GM12892 (cell line): ENCODE results near the gene SERTM2. TPM values are rescaled to one million over a fixed set of nuclear protein-coding genes. Genes with fewer than 3 reads are reported as not detected.
A peak's percentile ranks its signal among the peaks of the same experiment; 100 is the strongest.

Source experiments
- DNase-seq: peaks from one replicate; pipeline ENCODE4 v3.0.0; 2011; ENCODE audit not compliant: insufficient read length
- FAIRE-seq: peaks from 2 replicates; lab custom pipeline; 2011; peaks lifted over from hg19 to GRCh38; lab: Jason Lieb, UNC
- POLR2A ChIP-seq: IDR thresholded peaks from 2 replicates; pipeline ENCODE4 v1.6.1; 2011; ENCODE audit warnings: low read depth, low read length, control low read depth
- POLR2AphosphoS5 ChIP-seq: IDR thresholded peaks from 2 replicates; pipeline ENCODE4 v1.6.1; 2011; ENCODE audit warnings: low read depth, low read length, control low read depth
- TAF1 ChIP-seq: IDR thresholded peaks from 2 replicates; pipeline ENCODE4 v1.6.1; 2011; ENCODE audit warnings: low read depth, mild to moderate bottlenecking, control low read depth, low read length, borderline replicate concordance
- polyA plus RNA-seq: library from polyadenylated mRNA; unstranded; fragments of >200 nt; gene quantifications from one replicate; pipeline ENCODE4 v1.2.1, GENCODE V29; 2012; ENCODE audit warnings: missing spikeins, inconsistent platforms; ENCODE audit not compliant: missing spikeins

The SERTM2 gene
- not detected for polyA plus RNA-seq

DNA sequence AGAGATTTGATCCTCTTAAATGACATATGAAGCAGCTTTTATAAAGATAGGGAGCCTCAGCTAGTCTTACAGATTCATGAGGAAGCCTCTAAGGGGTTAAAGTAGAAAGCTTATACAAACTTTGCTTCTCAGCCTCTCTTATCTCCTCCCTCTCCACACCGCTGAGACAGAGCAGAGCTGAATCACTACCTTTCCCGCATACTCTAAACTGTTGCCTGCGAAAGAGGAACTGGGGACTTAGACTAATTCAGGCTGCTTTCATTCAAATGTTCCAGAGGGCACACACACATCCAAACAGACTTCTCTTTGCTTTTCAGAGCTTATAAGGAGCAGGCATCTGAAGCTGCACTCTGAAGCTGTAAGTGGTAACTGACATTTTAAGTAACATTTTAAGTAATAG, at the start of gene SERTM2:
TSS of gene SERTM2 (plus strand) at position 169 of the 400 bp plus-strand sequence. CDS start 7,213 bp downstream, outside the sequence.
- TF ChIP-seq POLR2AphosphoS5 (no peak), POLR2A (no peak), TAF1 (no peak)
- FAIRE-seq (peak; percentile 73), DNase-seq (no peak)

DNA sequence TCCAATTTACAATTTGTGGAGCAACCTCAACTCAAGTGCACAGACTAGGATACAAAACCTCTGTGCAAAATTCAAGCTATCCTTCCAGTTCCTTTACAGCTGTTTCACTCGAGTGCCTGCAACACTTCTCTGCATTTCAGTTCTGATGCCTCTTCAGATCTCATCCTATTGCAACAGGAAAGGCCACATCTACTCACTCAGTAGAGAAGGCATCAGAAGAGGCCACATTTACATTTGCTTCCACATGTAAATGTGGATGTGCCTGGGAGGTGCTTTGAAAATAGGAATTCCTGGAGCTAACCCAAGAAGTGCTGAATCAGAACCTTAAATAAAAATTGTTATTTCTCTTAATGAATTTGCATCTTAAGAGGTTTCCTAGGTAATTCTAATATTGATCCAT, 45.8 kb upstream of the SERTM2 start:
- TF ChIP-seq POLR2AphosphoS5 (no peak), POLR2A (no peak), TAF1 (no peak)
- DNase-seq (no peak), FAIRE-seq (no peak)

DNA sequence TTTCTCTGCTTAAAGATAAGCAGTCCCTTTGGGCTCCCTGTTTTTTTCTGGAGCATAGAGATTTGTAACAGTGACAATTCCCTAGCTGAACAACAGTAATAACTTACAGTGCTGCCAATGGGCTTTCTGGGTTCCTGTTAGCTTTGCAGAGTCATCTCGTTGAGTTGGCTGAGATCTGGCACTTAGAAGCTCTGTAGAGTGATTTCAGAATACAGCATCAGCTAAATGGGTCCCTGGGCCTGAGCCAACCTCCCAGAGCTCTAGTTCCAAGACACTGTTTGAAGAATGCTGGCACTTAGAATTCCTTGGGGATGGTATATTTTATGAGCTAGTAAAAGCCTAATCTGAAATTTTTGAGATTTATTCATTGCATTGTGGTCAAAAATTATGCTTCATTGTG, 43.5 kb upstream of the SERTM2 start:
- TF ChIP-seq POLR2AphosphoS5 (no peak), POLR2A (no peak), TAF1 (no peak)
- DNase-seq, result no peak
- FAIRE-seq, result no peak

GRCh38 chrX:111470681-111471403, 40.6 kb upstream of the SERTM2 start:
- TF ChIP-seq TAF1 (no peak), POLR2AphosphoS5 (no peak), POLR2A (no peak)
- DNase-seq (no peak), FAIRE-seq (no peak)

GRCh38 chrX:111481896-111482295, 29.5 kb upstream of the SERTM2 start:
- DNase-seq (no peak), FAIRE-seq (no peak)
- TF ChIP-seq POLR2A (no peak), TAF1 (no peak), POLR2AphosphoS5 (no peak)

DNA sequence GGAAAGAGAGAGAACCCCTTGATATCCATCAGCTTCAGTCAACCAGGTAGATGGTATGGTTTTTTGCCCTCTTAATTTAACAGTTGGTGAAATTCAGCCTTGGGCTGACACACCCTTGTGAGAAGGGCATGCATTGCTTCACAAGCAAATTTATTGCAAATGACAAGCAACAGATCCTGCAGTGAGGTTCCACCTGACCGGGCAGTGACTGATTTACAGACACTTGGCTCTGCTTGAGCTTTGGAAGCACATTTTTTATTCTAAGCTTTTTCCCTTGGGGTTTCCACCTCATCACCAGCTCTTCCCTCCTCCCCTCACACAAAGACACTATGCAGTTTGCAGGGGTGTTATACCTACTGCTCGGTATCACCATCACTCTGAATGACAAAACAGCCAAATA, 28.3 kb upstream of the SERTM2 start:
- TF ChIP-seq POLR2AphosphoS5, result no peak
- TF ChIP-seq TAF1, result no peak
- TF ChIP-seq POLR2A, result no peak
- no peak for FAIRE-seq
- DNase-seq, result no peak

DNA sequence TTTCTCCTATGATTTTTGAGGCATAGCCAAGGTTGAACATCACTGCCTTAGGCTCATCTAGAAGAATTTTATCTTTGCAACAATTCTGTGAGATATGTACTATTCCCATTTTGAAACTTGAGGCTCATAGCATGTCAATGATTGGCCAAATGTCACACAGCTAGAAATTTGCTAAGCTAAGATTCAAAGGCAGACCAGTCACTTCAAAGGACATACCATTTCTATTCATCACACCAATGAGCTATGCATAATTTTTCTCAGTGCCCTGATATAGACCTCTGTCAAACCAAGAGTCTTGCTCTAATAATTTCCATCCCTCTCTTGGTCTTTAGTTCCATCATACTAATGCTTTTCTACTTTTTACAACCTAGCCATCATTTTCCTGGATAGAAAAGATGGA, 27.6 kb upstream of the SERTM2 start:
- TF ChIP-seq POLR2A (no peak), TAF1 (no peak)
- no peak for FAIRE-seq

GRCh38 chrX:111490688-111491087, 20.8 kb upstream of the SERTM2 start:
- DNase-seq (no peak), FAIRE-seq (no peak)
- TF ChIP-seq POLR2AphosphoS5 (no peak), TAF1 (no peak), POLR2A (no peak)

More for the DNA sequence above, 27.6 kb upstream of the SERTM2 start:
- DNase-seq, result no peak

DNA sequence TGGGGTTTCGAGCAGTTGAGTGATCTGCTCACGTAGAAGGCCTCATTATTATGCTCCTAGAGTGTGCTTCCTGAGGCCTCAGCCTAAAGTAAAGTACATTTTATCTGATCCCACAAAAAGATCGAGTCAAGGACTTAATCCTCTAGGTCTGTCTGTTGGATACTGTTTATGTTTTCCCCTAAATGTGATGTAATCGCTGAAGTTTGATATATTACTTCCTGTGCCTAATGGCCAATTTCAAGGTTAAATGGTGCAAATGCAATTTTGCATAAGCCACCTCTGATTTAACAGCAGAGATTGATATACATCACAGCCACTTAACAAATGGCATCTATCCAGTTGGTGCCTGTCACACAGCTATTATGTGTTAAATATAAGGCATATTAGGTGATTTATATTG, 19.4 kb upstream of the SERTM2 start:
- no peak for DNase-seq
- TF ChIP-seq POLR2A (no peak), TAF1 (no peak), POLR2AphosphoS5 (no peak)
- no peak for FAIRE-seq

- no peak for FAIRE-seq
- TF ChIP-seq POLR2AphosphoS5 (no peak), TAF1 (no peak), POLR2A (no peak)
- no peak for DNase-seq
These were observed 12.8 kb upstream of the SERTM2 start for GRCh38 chrX:111498538-111499103.

GRCh38 chrX:111503485-111503993, 7.9 kb upstream of the SERTM2 start:
- DNase-seq (no peak), FAIRE-seq (no peak)
- TF ChIP-seq TAF1, result no peak
- TF ChIP-seq POLR2AphosphoS5, result no peak
- no peak for TF ChIP-seq POLR2A

DNA sequence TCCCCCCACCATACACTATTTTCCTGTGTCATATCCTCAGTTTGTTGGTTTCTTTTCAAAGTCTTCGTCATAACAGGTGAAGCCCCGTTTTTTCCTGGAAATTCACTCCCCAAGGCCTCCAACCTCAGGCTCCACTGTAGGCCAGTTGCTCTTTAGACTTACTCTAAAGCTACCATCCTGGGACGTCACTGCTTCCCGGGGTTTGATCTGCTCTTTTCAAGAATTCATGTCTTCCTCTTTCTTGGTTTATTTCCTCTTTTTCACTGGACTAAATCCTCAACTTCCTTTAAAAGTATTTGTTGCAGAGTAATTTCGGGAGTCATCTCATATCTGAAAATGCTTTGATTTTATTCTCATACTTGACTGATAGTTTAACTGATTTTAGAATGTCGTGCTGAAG, 6.5 kb upstream of the SERTM2 start:
- no peak for TF ChIP-seq TAF1
- no peak for TF ChIP-seq POLR2A
- no peak for TF ChIP-seq POLR2AphosphoS5
- FAIRE-seq, result no peak
- no peak for DNase-seq

- TF ChIP-seq POLR2A, result no peak
- TF ChIP-seq TAF1, result no peak
- no peak for TF ChIP-seq POLR2AphosphoS5
- FAIRE-seq, result no peak
- no peak for DNase-seq
These were observed 5.7 kb upstream of the SERTM2 start for GRCh38 chrX:111505783-111506182.
